Measurements from ENCODE around the gene KLK4. TPM values are rescaled to one million over a fixed set of nuclear protein-coding genes. Genes with fewer than 3 reads are reported as not detected.

Gene KLK4
- total RNA-seq, 4 donors from 2014 or later = not detected

DNA sequence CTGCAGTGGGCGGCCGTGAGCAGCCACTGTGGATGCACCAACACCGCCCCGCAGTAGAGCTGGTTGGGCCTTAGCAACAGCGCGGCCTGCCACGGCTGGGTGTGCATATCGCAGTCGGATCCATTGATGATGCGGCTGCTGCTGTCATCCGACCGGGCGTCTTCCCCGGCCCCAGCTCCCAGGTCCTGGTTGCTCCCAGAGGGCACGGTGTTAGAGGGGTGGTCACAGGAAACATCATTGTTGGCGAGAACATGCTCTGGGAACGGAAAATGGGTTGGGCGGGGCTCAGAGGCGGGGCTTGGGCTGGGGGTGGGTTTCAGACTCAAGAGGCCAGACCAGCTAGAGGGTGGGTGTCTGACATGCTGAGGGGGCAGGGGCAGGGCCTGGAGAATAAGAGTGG, 38.7 kb upstream of the KLK4 start:
- 59 to 80% methylated on average over 5 to 6 of the region's 19 CpGs for WGBS, 2 donors
- TF ChIP-seq, protein P1, sequence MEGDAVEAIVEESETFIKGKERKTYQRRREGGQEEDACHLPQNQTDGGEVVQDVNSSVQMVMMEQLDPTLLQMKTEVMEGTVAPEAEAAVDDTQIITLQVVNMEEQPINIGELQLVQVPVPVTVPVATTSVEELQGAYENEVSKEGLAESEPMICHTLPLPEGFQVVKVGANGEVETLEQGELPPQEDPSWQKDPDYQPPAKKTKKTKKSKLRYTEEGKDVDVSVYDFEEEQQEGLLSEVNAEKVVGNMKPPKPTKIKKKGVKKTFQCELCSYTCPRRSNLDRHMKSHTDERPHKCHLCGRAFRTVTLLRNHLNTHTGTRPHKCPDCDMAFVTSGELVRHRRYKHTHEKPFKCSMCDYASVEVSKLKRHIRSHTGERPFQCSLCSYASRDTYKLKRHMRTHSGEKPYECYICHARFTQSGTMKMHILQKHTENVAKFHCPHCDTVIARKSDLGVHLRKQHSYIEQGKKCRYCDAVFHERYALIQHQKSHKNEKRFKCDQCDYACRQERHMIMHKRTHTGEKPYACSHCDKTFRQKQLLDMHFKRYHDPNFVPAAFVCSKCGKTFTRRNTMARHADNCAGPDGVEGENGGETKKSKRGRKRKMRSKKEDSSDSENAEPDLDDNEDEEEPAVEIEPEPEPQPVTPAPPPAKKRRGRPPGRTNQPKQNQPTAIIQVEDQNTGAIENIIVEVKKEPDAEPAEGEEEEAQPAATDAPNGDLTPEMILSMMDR (IDR thresholded peaks at IDR 0.05) = no peak
- no peak for DNase-seq
- Histone ChIP-seq H3K36me3 (no peaks in the 10 kb centered on the region), H3K27me3 (peaks cover 0 to 27% (median 0%) of the 10 kb centered on the region in 4 donors), H3K9me3 (no peaks in the 10 kb centered on the region), H3K4me1 (peaks cover 0 to 20% (median 0%) of the 10 kb centered on the region in 3 donors), H3K4me3 (no peak overlapping the region), H3K27ac (no peak overlapping the region)
- intact Hi-C loops (cut with DNase I) = no loop called here

DNA sequence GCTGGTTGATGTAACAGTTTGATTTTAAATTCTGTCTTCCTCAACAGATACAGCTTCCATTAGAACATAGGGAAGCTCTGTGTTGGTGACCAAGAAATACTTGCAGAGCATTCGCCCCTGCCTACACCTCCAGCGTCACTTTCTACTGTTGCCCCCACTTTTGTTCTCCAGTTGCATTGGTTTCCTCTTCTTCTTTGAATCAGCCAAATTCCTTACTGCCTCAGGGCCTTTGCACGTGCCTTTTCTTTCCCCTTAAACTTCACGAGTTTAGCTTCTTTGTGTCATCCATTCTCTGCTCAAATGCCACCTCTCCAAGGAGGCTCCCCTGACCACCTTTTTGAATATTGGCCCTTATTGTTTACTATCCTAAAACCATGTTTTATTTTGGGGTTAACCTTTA, 35.9 kb upstream of the KLK4 start:
- intact Hi-C loops (cut with DNase I) = no loop called here
- no peak overlapping the region for H3K4me3 ChIP-seq
- H3K4me1 ChIP-seq = peaks cover 0 to 18% (median 0%) of the 10 kb centered on the region in 3 donors
- H3K27me3 ChIP-seq = peaks cover 0 to 11% (median 0%) of the 10 kb centered on the region in 4 donors
- no peaks in the 10 kb centered on the region for H3K9me3 ChIP-seq
- no peaks in the 10 kb centered on the region for H3K36me3 ChIP-seq
- TF ChIP-seq POLR2A (IDR thresholded peaks at IDR 0.05) = no peak
- TF ChIP-seq, protein P1 (IDR thresholded peaks at IDR 0.05) = no peak
- H3K27ac ChIP-seq = no peak overlapping the region
- 67 to 72% methylated on average over 4 of the region's 4 CpGs for WGBS, 2 donors
- DNase-seq = no peak

GRCh38 chr19:50944795-50945194, 33.6 kb upstream of the KLK4 start:
- intact Hi-C loops (cut with DNase I) = no loop called here
- H3K27ac ChIP-seq = no peak overlapping the region
- H3K4me3 ChIP-seq = no peak overlapping the region
- no peaks in the 10 kb centered on the region for H3K9me3 ChIP-seq
- no peak for DNase-seq
- no peak for TF ChIP-seq POLR2A (IDR thresholded peaks at IDR 0.05)
- TF ChIP-seq, protein P1 (IDR thresholded peaks at IDR 0.05) = no peak
- H3K4me1 ChIP-seq = peaks cover 0 to 8% (median 0%) of the 10 kb centered on the region in 3 donors
- peaks cover 0 to 6% (median 0%) of the 10 kb centered on the region in 4 donors for H3K27me3 ChIP-seq
- 79 to 85% methylated on average over 3 to 4 of the region's 4 CpGs for WGBS, 2 donors
- no peaks in the 10 kb centered on the region for H3K36me3 ChIP-seq

- TF ChIP-seq, protein P1 (IDR thresholded peaks at IDR 0.05) = no peak
- no peak for TF ChIP-seq POLR2A (IDR thresholded peaks at IDR 0.05)
- H3K9me3 ChIP-seq = peaks cover 0 to 4% (median 0%) of the 10 kb centered on the region in 3 donors
- H3K36me3 ChIP-seq = no peaks in the 10 kb centered on the region
- no peak for DNase-seq
- H3K4me1 ChIP-seq = peaks cover 0 to 8% (median 0%) of the 10 kb centered on the region in 3 donors
- H3K4me3 ChIP-seq = no peak overlapping the region
- 73 to 81% methylated on average over 5 of the region's 10 CpGs for WGBS, 2 donors
- peak overlapping the region in 2 of 4 donors; percentile 49 to 58 for H3K27ac ChIP-seq
- intact Hi-C loops (cut with DNase I) = no loop called here
- H3K27me3 ChIP-seq = peaks cover 0 to 5% (median 0%) of the 10 kb centered on the region in 4 donors
These were observed 32.1 kb upstream of the KLK4 start for GRCh38 chr19:50943074-50943828.

GRCh38 chr19:50939596-50939995, 28.4 kb upstream of the KLK4 start:
- no peak overlapping the region for H3K4me3 ChIP-seq
- H3K27ac ChIP-seq = no peak overlapping the region
- intact Hi-C loops (cut with DNase I) = no loop called here
- peaks cover 0 to 4% (median 0%) of the 10 kb centered on the region in 3 donors for H3K9me3 ChIP-seq
- TF ChIP-seq, protein P1 (IDR thresholded peaks at IDR 0.05) = no peak
- TF ChIP-seq POLR2A (IDR thresholded peaks at IDR 0.05) = no peak
- peaks cover 0 to 5% (median 0%) of the 10 kb centered on the region in 4 donors for H3K27me3 ChIP-seq
- DNase-seq = no peak
- H3K4me1 ChIP-seq = peaks cover 0 to 24% (median 0%) of the 10 kb centered on the region in 3 donors
- H3K36me3 ChIP-seq = no peaks in the 10 kb centered on the region
- 62 to 66% methylated on average over 2 of the region's 2 CpGs for WGBS, 2 donors
